Liver (tissue), 3 donors: ENCODE results near the gene GMDS.

Experiments used
- SP1 ChIP-seq: IDR thresholded peaks from 2 replicates; pipeline ENCODE4 v1.6.1; 2018; ENCODE audit warnings: antibody characterized with exemption, mild to moderate bottlenecking
- YY1 ChIP-seq: IDR thresholded peaks from 2 replicates; pipeline ENCODE4 v1.6.1; 2016; ENCODE audit warnings: antibody characterized with exemption, mild to moderate bottlenecking
- TF ChIP-seq, protein P1 (sequence below): fragments of 150-350 bp; IDR thresholded peaks from 2 replicates; pipeline ENCODE4 v1.5.1; 2017; ENCODE audit warnings: improper control_type of control experiment, low read depth, low read length; ENCODE audit not compliant: missing input control
- donor health status: healthy.
- donor health status: healthy.

DNA sequence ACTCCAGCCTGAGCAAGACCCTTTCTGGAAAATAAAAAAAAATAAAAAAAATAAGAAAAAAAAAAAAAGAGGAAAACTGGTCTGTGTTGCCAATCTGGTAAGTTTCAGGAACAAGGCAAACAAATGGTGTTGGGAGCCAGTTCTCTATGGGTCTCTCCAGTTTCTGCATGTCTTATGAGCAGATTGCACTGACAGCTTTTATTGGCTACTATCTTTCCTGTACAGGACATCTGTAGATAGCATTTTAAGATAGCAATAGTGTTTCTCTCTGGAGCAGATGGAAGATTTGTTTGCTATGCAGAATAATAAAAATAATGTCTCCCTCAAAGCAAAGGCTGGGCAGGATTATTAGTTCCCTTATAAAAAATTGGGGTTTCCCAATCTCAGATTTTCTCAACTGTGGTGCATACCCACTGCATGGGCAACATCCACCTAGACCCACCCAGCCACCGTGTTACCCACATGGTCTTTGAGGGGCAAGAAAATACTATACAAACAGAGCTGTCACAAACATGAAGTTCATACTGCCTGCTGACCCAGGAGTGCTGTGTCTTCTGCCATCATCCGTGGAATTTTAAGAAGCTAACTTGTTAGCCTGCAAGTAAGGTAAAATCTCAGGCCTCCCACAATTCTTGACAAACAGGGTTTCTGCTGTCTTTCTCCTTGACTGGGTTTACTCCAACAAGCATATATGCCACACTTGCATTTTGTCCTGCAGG lies 9.5 kb downstream of the GMDS start:
- TF ChIP-seq, protein P1, sequence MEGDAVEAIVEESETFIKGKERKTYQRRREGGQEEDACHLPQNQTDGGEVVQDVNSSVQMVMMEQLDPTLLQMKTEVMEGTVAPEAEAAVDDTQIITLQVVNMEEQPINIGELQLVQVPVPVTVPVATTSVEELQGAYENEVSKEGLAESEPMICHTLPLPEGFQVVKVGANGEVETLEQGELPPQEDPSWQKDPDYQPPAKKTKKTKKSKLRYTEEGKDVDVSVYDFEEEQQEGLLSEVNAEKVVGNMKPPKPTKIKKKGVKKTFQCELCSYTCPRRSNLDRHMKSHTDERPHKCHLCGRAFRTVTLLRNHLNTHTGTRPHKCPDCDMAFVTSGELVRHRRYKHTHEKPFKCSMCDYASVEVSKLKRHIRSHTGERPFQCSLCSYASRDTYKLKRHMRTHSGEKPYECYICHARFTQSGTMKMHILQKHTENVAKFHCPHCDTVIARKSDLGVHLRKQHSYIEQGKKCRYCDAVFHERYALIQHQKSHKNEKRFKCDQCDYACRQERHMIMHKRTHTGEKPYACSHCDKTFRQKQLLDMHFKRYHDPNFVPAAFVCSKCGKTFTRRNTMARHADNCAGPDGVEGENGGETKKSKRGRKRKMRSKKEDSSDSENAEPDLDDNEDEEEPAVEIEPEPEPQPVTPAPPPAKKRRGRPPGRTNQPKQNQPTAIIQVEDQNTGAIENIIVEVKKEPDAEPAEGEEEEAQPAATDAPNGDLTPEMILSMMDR: no peak
- TF ChIP-seq YY1 (no peak), SP1 (no peak)
